Activated effector memory CD4-positive, alpha-beta T cell treated with Interleukin-2 at 50 U/mL for 16 hours (primary cell): ENCODE data around the gene B3GAT3.
"Not testable (repeated sequence)": the region's sequence is repeated elsewhere in the genome, so short reads cannot be mapped to it uniquely, and the experiment has no call there.

Source experiments
- DNase-seq: peaks from one replicate; pipeline ENCODE4 v3.0.0-alpha.2; 2020

B3GAT3 gene

GRCh38 chr11:62575156-62575555, 46.6 kb downstream of the B3GAT3 start:
- DNase-seq, result no peak

GRCh38 chr11:62574363-62575071, 47.3 kb downstream of the B3GAT3 start:
- DNase-seq, result no peak

GRCh38 chr11:62573592-62574362, 48.0 kb downstream of the B3GAT3 start, which contains the start of gene EEF1G:
EEF1G (minus strand) TSS chr11:62573891; CDS start chr11:62573842, 49 bp downstream.
- peak; percentile 98 for DNase-seq

- DNase-seq, result peak; percentile 12
These were observed 48.7 kb downstream of the B3GAT3 start for GRCh38 chr11:62573006-62573591.

GRCh38 chr11:62572431-62572830, 49.4 kb downstream of the B3GAT3 start:
- DNase-seq, result no peak

- DNase-seq, result not testable (repeated sequence)
These were observed 50.3 kb downstream of the B3GAT3 start for GRCh38 chr11:62571493-62571892.

GRCh38 chr11:62570903-62571302, 50.9 kb downstream of the B3GAT3 start:
- DNase-seq, result not testable (repeated sequence)

GRCh38 chr11:62569611-62570010, 52.2 kb downstream of the B3GAT3 start:
- DNase-seq, result no peak

GRCh38 chr11:62567018-62567633, 54.7 kb downstream of the B3GAT3 start:
- no peak for DNase-seq

- DNase-seq, result no peak
These were observed 55.5 kb downstream of the B3GAT3 start for GRCh38 chr11:62566247-62566646.
